HL-60 (cell line): Measurements from ENCODE around the gene MYH16.

Experiments used
- DNase-seq, 2 experiments: peaks; one replicate each; pipeline ENCODE4 v3.0.0-alpha.2; 2010 to 2020; ENCODE audit warnings: low read depth in 1 of 2, low spot score in 1 of 2
- H3K27ac ChIP-seq: fragments of 250-450 bp; sonication (Bioruptor Pico); replicated peaks from 2 replicates; pipeline ENCODE4 v1.5.1; 2020; ENCODE audit warnings: mild to moderate bottlenecking, moderate library complexity
- H3K27me3 ChIP-seq: fragments of 250-450 bp; sonication (Bioruptor Pico); 2 replicates; pipeline ENCODE4 v1.5.1; 2021; ENCODE audit warnings: mild to moderate bottlenecking, moderate library complexity; ENCODE audit not compliant: insufficient read depth, poor library complexity, severe bottlenecking
- H3K4me3 ChIP-seq: replicated peaks from 2 replicates; pipeline ENCODE4 v1.5.1; 2011; ENCODE audit warnings: mild to moderate bottlenecking, control low read depth, low read length; ENCODE audit not compliant: insufficient read depth
- CTCF ChIP-seq: IDR thresholded peaks from one replicate; pipeline ENCODE4 v1.5.1; 2011; ENCODE audit warnings: low read length, control low read depth, inconsistent platforms; ENCODE audit not compliant: insufficient read depth
- GABPA ChIP-seq: IDR thresholded peaks from 2 replicates; pipeline ENCODE4 v1.6.1; 2012; ENCODE audit warnings: low read depth
- POLR2AphosphoS5 ChIP-seq: IDR thresholded peaks from 2 replicates; pipeline ENCODE4 v1.6.1; 2012; ENCODE audit warnings: low read depth
- SPI1 ChIP-seq: IDR thresholded peaks from 2 replicates; pipeline ENCODE4 v1.6.1; 2012; ENCODE audit warnings: low read depth, mild to moderate bottlenecking, borderline replicate concordance
- TF ChIP-seq, protein P1 (sequence below): IDR thresholded peaks from 2 replicates; pipeline ENCODE4 v1.6.1; 2012; ENCODE audit warnings: low read depth; ENCODE audit not compliant: insufficient replicate concordance

Gene MYH16

DNA sequence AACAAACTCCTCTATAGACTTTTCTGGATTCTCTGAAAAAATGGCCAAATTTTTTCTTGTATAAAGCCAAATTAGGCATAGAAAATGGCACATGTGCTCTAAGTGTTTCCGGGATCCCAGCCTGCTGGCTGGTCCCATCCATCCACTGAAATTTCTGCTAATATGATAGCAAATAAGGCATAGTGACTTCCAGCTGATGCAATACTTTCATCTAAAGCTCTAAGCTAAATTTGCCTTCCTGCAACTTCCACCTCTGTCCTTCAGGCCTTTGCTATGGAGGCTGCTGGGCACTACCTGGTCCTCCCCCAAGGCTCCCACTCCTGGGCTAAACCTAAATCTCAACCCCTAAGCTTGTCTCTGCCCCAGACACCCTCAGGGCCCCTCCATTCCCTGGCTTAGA lies 20.5 kb downstream of the MYH16 start:
- H3K27me3 ChIP-seq = no peaks in the 10 kb centered on the region
- H3K4me3 ChIP-seq = no peak overlapping the region
- no peak for DNase-seq
- TF ChIP-seq POLR2AphosphoS5 (no peak), CTCF (no peak)
- H3K27ac ChIP-seq = no peak overlapping the region

GRCh38 chr7:99293650-99294049 lies 21.0 kb downstream of the MYH16 start:
- no peak for DNase-seq
- no peak for TF ChIP-seq CTCF
- no peak for TF ChIP-seq GABPA
- no peak for TF ChIP-seq SPI1
- TF ChIP-seq, protein P1, sequence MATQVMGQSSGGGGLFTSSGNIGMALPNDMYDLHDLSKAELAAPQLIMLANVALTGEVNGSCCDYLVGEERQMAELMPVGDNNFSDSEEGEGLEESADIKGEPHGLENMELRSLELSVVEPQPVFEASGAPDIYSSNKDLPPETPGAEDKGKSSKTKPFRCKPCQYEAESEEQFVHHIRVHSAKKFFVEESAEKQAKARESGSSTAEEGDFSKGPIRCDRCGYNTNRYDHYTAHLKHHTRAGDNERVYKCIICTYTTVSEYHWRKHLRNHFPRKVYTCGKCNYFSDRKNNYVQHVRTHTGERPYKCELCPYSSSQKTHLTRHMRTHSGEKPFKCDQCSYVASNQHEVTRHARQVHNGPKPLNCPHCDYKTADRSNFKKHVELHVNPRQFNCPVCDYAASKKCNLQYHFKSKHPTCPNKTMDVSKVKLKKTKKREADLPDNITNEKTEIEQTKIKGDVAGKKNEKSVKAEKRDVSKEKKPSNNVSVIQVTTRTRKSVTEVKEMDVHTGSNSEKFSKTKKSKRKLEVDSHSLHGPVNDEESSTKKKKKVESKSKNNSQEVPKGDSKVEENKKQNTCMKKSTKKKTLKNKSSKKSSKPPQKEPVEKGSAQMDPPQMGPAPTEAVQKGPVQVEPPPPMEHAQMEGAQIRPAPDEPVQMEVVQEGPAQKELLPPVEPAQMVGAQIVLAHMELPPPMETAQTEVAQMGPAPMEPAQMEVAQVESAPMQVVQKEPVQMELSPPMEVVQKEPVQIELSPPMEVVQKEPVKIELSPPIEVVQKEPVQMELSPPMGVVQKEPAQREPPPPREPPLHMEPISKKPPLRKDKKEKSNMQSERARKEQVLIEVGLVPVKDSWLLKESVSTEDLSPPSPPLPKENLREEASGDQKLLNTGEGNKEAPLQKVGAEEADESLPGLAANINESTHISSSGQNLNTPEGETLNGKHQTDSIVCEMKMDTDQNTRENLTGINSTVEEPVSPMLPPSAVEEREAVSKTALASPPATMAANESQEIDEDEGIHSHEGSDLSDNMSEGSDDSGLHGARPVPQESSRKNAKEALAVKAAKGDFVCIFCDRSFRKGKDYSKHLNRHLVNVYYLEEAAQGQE = no peak
- TF ChIP-seq POLR2AphosphoS5 = no peak

GRCh38 chr7:99296471-99296870 lies 23.8 kb downstream of the MYH16 start:
- no peak overlapping the region for H3K27ac ChIP-seq
- DNase-seq = no peak
- TF ChIP-seq SPI1 = no peak
- no peak for TF ChIP-seq GABPA
- TF ChIP-seq, protein P1 = no peak
- no peak for TF ChIP-seq POLR2AphosphoS5
- no peak for TF ChIP-seq CTCF
- H3K4me3 ChIP-seq = no peak overlapping the region
- no peaks in the 10 kb centered on the region for H3K27me3 ChIP-seq

More at GRCh38 chr7:99293650-99294049, 21.0 kb downstream of the MYH16 start:
- H3K4me3 ChIP-seq = no peak overlapping the region
- H3K27me3 ChIP-seq = no peaks in the 10 kb centered on the region
- no peak overlapping the region for H3K27ac ChIP-seq

- TF ChIP-seq SPI1 (no peak), CTCF (no peak), POLR2AphosphoS5 (no peak), GABPA (no peak)
- TF ChIP-seq, protein P1 = no peak
- no peaks in the 10 kb centered on the region for H3K27me3 ChIP-seq
- no peak for DNase-seq
- H3K4me3 ChIP-seq = no peak overlapping the region
- no peak overlapping the region for H3K27ac ChIP-seq
These were observed 28.9 kb downstream of the MYH16 start for GRCh38 chr7:99301496-99301895.
